K562 (cell line): ENCODE results near the gene ATF4. TPM values are rescaled to one million over a fixed set of nuclear protein-coding genes. Genes with fewer than 3 reads are reported as not detected.

Experiments
- BCL6 ChIP-seq: fragments of 250-450 bp; sonication (Bioruptor Pico); IDR thresholded peaks from 2 replicates; pipeline ENCODE4 v1.4.0; 2020
- CEBPG ChIP-seq, 3 experiments: fragments of 200-800 bp in 1 of 3; sonication (Bioruptor generic) in 1 of 3; sonication (generic) in 1 of 3; formaldehyde crosslinking in 1 of 3; IDR thresholded peaks in 2 of 3; conservative IDR thresholded peaks in 1 of 3; 2 replicates each; pipeline versions ENCODE4 v1.6.1 to v1.8.0; 2016 to 2022; ENCODE audit warnings: missing compliant biosample characterization in 2 of 3, missing genetic modification characterization in 2 of 3, mild to moderate bottlenecking in 1 of 3, missing genetic modification reagents in 1 of 3
- HNRNPL ChIP-seq: fragments of 200-400 bp; formaldehyde crosslinking; IDR thresholded peaks from 2 replicates; pipeline ENCODE4 v1.6.1; 2017; ENCODE audit warnings: low read depth, mild to moderate bottlenecking, low read length
- MYNN ChIP-seq, 2 experiments: sonication (generic); formaldehyde crosslinking in 1 of 2; IDR thresholded peaks; 2 replicates each; pipeline versions ENCODE4 v1.5.0 to v1.6.1; 2016 to 2020; ENCODE audit warnings: antibody characterized with exemption in 1 of 2, missing genetic modification reagents in 1 of 2
- polyA plus RNA-seq, 8 experiments: library from polyadenylated mRNA; depleted of rRNA in 4 of 8; stranded (reverse) in 5 of 8; unstranded in 3 of 8; fragments of >200 nt; fragmentation: Nextera tagmentation in 2 of 8; fragmentation: Illumina TruSeq in 1 of 8; extraction: Ambion mirVana in 2 of 8; extraction: Trizol in 1 of 8; gene quantifications; 2 replicates each; pipeline versions ENCODE4 v1.2.1 to v1.2.3, GENCODE V29; 2011 to 2014; ENCODE audit warnings: inconsistent platforms in 1 of 8, missing spikeins in 1 of 8
- total RNA-seq, 7 experiments: library from RNA; depleted of rRNA in 6 of 7; stranded (reverse); fragments of >200 nt in 6 of 7; fragmentation: Illumina TruSeq in 2 of 7; extraction: Trizol in 2 of 7; gene quantifications; 2 replicates each; pipeline versions ENCODE4 v1.2.1 to v1.2.3, GENCODE V29; 2011 to 2021; ENCODE audit warnings: low replicate concordance in 1 of 7
- TF ChIP-seq, protein P1 (sequence below): fragments of 250-450 bp; sonication (Bioruptor Pico); IDR thresholded peaks from 2 replicates; pipeline ENCODE4 v1.4.0; 2020; ENCODE audit warnings: mild to moderate bottlenecking, moderate library complexity
- TF ChIP-seq, protein P2 (sequence below): IDR thresholded peaks from 2 replicates; pipeline ENCODE4 v1.6.1; 2012; ENCODE audit warnings: low read depth, low read length, improper control_type of control experiment, borderline replicate concordance

The ATF4 gene
- total and polyA plus RNA-seq, 9 of the 15 experiments (the other 6 are each of a cell fraction or from before 2014, with no cell fraction given) = 93.1 to 723 (median 355) TPM

DNA sequence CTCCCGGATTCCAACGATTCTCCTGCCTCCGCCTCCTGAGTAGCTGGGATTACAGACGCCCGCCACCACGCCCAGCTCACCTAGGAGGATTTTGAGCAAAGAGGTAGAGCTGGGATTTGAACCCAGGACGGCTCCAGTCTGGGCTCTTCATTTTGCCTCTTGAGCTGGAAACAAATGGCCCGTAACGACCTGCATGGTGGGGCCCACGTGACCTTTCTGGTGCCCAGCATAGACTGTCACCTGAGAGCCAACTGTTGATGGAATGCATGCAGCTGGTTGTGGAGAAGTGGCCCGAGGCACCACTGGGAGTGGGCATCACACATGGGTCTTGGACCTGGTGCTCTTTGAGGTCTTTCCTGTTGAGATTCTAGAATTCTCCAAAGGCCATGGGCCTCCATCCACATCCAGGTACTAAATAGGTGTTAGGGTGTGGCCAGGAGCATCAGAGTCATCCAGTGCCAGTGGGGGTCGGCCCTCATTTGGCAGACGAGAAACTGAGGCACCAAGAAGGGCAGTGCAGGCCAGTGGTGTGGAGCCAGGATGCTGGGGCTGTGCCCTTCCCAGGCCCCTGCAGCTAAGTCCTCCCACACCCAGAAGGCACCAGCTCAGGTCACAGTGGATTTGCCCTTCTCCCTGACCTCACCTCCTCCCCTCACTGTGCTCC is 3.9 kb downstream of the ATF4 start (continued):
- TF ChIP-seq, protein P1, sequence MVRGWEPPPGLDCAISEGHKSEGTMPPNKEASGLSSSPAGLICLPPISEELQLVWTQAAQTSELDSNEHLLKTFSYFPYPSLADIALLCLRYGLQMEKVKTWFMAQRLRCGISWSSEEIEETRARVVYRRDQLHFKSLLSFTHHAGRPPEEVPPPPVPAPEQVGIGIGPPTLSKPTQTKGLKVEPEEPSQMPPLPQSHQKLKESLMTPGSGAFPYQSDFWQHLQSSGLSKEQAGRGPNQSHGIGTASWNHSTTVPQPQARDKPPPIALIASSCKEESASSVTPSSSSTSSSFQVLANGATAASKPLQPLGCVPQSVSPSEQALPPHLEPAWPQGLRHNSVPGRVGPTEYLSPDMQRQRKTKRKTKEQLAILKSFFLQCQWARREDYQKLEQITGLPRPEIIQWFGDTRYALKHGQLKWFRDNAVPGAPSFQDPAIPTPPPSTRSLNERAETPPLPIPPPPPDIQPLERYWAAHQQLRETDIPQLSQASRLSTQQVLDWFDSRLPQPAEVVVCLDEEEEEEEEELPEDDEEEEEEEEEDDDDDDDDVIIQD (CRISPR knock-in tag) = no peak
- TF ChIP-seq HNRNPL (no peak), CEBPG (CRISPR knock-in tag; IDR thresholded peaks at IDR 0.05) (no peak), CEBPG (tag; conservative IDR thresholded peaks at IDR 0.05 in 1 of 2, IDR thresholded peaks at IDR 0.05 in 1 of 2) (no peak), MYNN (IDR thresholded peaks at IDR 0.05) (peak; percentile 11; the same call in 1 of the 2 replicates), MYNN (CRISPR knock-in tag; IDR thresholded peaks at IDR 0.05) (no peak), BCL6 (CRISPR knock-in tag) (no peak)
- TF ChIP-seq, protein P2, sequence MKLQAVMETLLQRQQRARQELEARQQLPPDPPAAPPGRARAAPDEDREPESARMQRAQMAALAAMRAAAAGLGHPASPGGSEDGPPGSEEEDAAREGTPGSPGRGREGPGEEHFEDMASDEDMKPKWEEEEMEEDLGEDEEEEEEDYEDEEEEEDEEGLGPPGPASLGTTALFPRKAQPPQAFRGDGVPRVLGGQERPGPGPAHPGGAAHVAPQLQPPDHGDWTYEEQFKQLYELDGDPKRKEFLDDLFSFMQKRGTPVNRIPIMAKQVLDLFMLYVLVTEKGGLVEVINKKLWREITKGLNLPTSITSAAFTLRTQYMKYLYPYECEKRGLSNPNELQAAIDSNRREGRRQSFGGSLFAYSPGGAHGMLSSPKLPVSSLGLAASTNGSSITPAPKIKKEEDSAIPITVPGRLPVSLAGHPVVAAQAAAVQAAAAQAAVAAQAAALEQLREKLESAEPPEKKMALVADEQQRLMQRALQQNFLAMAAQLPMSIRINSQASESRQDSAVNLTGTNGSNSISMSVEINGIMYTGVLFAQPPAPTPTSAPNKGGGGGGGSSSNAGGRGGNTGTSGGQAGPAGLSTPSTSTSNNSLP = no peak
